Lower leg skin (tissue), 4 donors: ENCODE results near the gene PSMD4. TPM values are rescaled to one million over a fixed set of nuclear protein-coding genes. Genes with fewer than 3 reads are reported as not detected.

Experiments used
- DNase-seq, 2 donors: peaks; one replicate each; pipeline ENCODE4 v3.0.0-alpha.2; 2019; ENCODE audit warnings: low spot score in 2 of 2
- H3K4me3 ChIP-seq: fragments of 200-600 bp; sonication (generic); 2 replicates; pipeline ENCODE4 v1.5.1; 2017; ENCODE audit warnings: mild to moderate bottlenecking, low read depth; ENCODE audit not compliant: poor library complexity, severe bottlenecking
- POLR2A ChIP-seq, 2 donors: fragments of 450-650 bp; IDR thresholded peaks; one replicate each; pipeline ENCODE4 v1.6.1; 2016 to 2017; ENCODE audit warnings: antibody characterized with exemption in 2 of 2, mild to moderate bottlenecking in 1 of 2, moderate library complexity in 1 of 2
- WGBS, 2 donors: methylation state at CpG; one replicate each; pipeline ENCODE4 v1.1.5; 2018; 5-methylcytosine and 5-hydroxymethylcytosine counted together
- intact Hi-C: fragments of 100-400 bp; cut with DNase I; formaldehyde crosslinking; loops from one replicate; pipeline ENCODE4 v1.15.0; 2023; ENCODE audit warnings: low total_unique reads
- total RNA-seq, 4 donors: library from RNA; depleted of rRNA; stranded (reverse); fragments of >200 nt; gene quantifications; one replicate each; pipeline ENCODE4 v1.1.0, GENCODE V29; 2016
- TF ChIP-seq, protein P1 (sequence below), 3 donors: fragments of 450-650 bp; IDR thresholded peaks; one replicate each; pipeline ENCODE4 v1.5.1; 2016; ENCODE audit warnings: antibody characterized with exemption in 3 of 3, mild to moderate bottlenecking in 3 of 3, moderate library complexity in 2 of 3

The PSMD4 gene
- total RNA-seq, 4 donors from 2014 or later, result 69.9 to 122 (median 118) TPM

DNA sequence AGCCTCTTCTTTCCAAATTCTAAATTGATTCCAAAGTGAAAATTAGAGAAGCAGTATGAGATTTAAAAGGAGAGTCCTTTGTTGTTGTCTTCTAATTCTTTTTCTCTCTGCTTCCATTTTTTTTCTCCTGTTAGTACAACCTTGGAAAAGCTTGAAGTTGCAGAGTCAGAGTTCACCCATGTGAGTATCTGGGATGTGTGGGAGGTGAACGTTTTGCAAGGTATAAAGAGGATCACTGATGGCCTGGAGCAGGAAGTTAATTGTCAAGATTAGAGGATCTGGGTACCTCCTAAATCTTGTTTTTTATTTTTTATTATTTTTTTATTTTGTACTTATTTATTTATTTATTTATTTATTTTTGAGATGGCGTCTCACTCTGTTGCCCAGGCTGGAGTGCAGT lies 7.7 kb upstream of the PSMD4 start:
- no peak for TF ChIP-seq POLR2A (IDR thresholded peaks at IDR 0.05)
- TF ChIP-seq, protein P1, sequence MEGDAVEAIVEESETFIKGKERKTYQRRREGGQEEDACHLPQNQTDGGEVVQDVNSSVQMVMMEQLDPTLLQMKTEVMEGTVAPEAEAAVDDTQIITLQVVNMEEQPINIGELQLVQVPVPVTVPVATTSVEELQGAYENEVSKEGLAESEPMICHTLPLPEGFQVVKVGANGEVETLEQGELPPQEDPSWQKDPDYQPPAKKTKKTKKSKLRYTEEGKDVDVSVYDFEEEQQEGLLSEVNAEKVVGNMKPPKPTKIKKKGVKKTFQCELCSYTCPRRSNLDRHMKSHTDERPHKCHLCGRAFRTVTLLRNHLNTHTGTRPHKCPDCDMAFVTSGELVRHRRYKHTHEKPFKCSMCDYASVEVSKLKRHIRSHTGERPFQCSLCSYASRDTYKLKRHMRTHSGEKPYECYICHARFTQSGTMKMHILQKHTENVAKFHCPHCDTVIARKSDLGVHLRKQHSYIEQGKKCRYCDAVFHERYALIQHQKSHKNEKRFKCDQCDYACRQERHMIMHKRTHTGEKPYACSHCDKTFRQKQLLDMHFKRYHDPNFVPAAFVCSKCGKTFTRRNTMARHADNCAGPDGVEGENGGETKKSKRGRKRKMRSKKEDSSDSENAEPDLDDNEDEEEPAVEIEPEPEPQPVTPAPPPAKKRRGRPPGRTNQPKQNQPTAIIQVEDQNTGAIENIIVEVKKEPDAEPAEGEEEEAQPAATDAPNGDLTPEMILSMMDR (IDR thresholded peaks at IDR 0.05), result no peak
- 68 to 76% methylated on average over 2 of the region's 2 CpGs for WGBS, 2 donors
- H3K4me3 ChIP-seq, result no peak overlapping the region
- intact Hi-C loops, result no loop called here
- no peak for DNase-seq

DNA sequence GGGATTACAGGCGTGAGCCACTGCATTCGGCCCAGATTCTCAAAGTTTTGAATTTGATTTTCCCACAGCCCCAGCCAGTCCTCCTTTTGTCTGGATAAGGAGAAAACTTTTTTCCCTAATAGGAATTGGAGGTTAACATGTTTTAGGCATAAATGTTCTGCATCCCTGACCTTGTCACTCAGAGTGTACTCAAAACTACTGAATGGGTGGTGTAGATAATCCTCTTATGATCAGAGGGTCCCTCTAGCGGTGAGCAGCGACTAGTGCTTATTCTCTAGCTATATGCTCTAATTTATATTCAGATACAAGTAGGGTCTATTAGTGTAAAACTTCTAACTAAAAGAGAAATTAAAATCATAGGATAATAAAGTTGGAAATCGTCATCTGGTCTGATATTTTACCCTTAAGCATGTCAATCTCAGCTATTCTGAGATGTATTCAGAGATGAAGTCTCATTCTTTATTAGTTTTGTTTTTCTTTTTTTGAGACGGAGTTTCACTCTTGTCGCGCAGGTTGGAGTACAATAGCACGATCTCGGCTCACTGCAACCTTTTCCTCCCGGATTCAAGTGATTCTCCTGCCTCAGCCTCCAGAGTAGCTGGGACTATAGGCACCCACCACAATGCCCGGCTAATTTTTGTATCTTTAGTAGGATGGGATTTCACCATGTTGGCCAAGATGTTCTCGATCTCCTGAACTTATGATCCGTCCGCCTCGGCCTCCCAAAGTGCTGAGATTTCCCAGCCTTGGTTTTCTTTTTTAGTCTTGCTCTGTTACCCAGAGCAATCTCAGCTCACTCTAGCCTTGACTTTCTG lies 2.7 kb upstream of the PSMD4 start:
- 63 to 64% methylated on average over 16 of the region's 16 CpGs for WGBS, 2 donors
- peak in 1 of 2 donors; percentile 65 for DNase-seq
- intact Hi-C loops, result loop anchor here (5.0 kb wide), 1 partner anchor 55 kb away; the partner anchor contains the start of gene PIP5K1A
- no peak overlapping the region for H3K4me3 ChIP-seq
- TF ChIP-seq, protein P1 (IDR thresholded peaks at IDR 0.05), result no peak

DNA sequence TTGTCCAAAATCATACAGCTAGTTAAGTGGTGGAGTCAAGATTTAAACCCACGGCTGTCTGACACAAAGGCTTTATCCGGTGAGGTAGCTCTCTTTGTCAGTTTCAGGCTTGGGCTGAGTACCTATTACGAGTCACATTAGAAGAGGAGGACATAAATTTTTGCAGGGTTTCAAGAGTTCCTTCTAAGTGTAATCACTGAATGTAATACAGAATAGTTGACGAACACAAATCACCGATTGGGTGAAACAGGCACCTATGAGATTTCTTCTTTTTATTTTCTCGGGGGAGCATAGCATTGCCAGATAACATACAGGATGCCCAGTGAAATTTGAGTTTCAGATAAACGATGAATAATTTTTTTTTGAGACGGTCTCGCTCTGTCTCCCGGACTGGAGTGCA lies 847 bp downstream of the PSMD4 start:
- intact Hi-C loops, result no loop called here
- no peak for DNase-seq
- WGBS, 2 donors, result 27 to 33% methylated on average over 10 of the region's 10 CpGs
- no peak overlapping the region for H3K4me3 ChIP-seq
- TF ChIP-seq, protein P1 (IDR thresholded peaks at IDR 0.05), result no peak
- TF ChIP-seq POLR2A (IDR thresholded peaks at IDR 0.05), result no peak

DNA sequence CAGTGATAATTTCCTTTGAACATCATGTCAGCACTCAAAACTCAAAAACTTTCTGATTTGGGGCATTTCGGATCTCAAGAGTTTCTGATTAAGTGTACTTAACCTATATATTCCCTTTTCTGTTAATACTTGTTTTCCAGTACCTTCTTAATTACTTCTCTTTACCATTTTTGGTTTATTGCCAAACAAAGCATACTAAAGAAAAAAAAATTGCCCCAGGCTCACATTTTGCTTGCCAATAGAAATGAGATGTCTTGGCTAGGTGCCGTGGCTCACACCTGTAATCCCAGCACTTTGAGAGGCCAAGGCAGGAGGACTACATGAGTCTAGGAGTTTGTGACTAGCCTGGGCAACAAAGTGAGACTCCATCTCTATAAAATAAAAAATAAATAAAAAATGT lies 4.8 kb downstream of the PSMD4 start:
- 49 to 58% methylated on average over 2 of the region's 2 CpGs for WGBS, 2 donors
- intact Hi-C loops, result no loop called here
- TF ChIP-seq, protein P1 (IDR thresholded peaks at IDR 0.05), result no peak
- no peak for TF ChIP-seq POLR2A (IDR thresholded peaks at IDR 0.05)
- H3K4me3 ChIP-seq, result no peak overlapping the region
- no peak for DNase-seq

DNA sequence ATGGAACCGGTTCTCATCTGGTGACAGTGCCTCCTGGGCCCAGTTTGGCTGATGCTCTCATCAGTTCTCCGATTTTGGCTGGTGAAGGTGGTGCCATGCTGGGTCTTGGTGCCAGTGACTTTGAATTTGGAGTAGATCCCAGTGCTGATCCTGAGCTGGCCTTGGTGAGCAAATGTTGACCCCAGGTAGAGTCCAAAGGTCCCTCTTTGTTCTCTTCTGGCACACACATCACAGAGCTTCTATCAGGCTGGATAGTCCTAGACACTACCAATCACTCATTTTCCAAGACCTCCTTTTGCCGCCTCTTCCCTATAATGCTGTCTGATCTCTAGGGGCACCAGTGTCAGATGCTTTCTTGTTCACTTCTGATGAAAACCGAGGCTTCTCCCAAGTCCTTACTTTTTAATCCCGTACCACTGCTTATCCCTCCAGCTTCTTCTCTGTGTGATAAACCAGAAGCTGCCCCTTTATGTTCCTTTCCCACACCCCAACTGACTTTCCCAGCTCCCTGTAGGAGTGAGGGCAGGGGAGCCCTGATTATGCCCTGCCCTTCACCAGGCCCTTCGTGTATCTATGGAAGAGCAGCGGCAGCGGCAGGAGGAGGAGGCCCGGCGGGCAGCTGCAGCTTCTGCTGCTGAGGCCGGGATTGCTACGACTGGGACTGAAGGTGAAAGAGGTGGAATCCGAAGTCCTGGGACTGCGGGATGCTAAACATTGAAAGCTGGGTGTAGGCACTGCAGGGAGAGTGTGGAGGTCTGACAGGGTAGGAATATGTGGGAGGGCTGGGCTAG lies 11.1 kb downstream of the PSMD4 start:
- DNase-seq, result no peak
- intact Hi-C loops, result no loop called here
- WGBS, 2 donors, result 88% methylated on average over 14 of the region's 14 CpGs
- no peak for TF ChIP-seq POLR2A (IDR thresholded peaks at IDR 0.05)
- TF ChIP-seq, protein P1 (IDR thresholded peaks at IDR 0.05), result no peak
- no peak overlapping the region for H3K4me3 ChIP-seq
